GM12878 (cell line): ENCODE results near the gene MOK. TPM values are rescaled to one million over a fixed set of nuclear protein-coding genes. Genes with fewer than 3 reads are reported as not detected.

ENCODE experiments used
- ATF2 ChIP-seq: IDR thresholded peaks from 2 replicates; pipeline ENCODE4 v1.6.1; 2012; ENCODE audit warnings: low read length, inconsistent platforms
- JUNB ChIP-seq: IDR thresholded peaks from 2 replicates; pipeline ENCODE4 v1.6.1; 2016; ENCODE audit warnings: antibody characterized with exemption, mild to moderate bottlenecking
- MEF2A ChIP-seq: IDR thresholded peaks from 2 replicates; pipeline ENCODE4 v1.6.1; 2011; ENCODE audit warnings: low read depth, mild to moderate bottlenecking, low read length, moderate library complexity; ENCODE audit not compliant: insufficient read depth
- POLR2AphosphoS2 ChIP-seq: IDR thresholded peaks from 2 replicates; pipeline ENCODE4 v1.6.1; 2011; ENCODE audit warnings: low read depth, mild to moderate bottlenecking, low read length, improper control_type of control experiment, moderate library complexity
- SIX5 ChIP-seq: IDR thresholded peaks from 2 replicates; pipeline ENCODE4 v1.6.1; 2011; ENCODE audit warnings: mild to moderate bottlenecking, low read depth, low read length, moderate library complexity; ENCODE audit not compliant: severe bottlenecking
- SP1 ChIP-seq: IDR thresholded peaks from one replicate; pipeline ENCODE4 v1.6.1; 2011; ENCODE audit warnings: low read depth, low read length
- ZNF592 ChIP-seq: fragments of 450-650 bp; IDR thresholded peaks from 2 replicates; pipeline ENCODE4 v1.6.1; 2017; ENCODE audit warnings: mild to moderate bottlenecking, moderate library complexity
- polyA plus RNA-seq, 11 experiments: library from polyadenylated mRNA; depleted of rRNA in 4 of 11; unstranded in 6 of 11; stranded (reverse) in 5 of 11; fragments of >200 nt; fragmentation: Nextera tagmentation in 4 of 11; fragmentation: Illumina TruSeq in 1 of 11; extraction: Ambion mirVana in 4 of 11; extraction: Trizol in 1 of 11; gene quantifications; 1 replicate in 1 of 11; 2 replicates in 10 of 11; pipeline versions ENCODE4 v1.2.1 to v1.2.3, GENCODE V29; 2011 to 2016; ENCODE audit warnings: inconsistent platforms in 2 of 11, missing spikeins in 2 of 11, low read depth in 1 of 11
- total RNA-seq, 4 experiments: library from RNA; depleted of rRNA in 3 of 4; stranded (reverse); fragments of >200 nt in 3 of 4; fragmentation: Illumina TruSeq in 1 of 4; extraction: Trizol in 1 of 4; gene quantifications; 2 replicates each; pipeline versions ENCODE4 v1.2.1 to v1.2.3, GENCODE V29; 2013 to 2021
- TF ChIP-seq, protein P1 (sequence below): IDR thresholded peaks from 2 replicates; pipeline ENCODE4 v1.6.1; 2012; ENCODE audit warnings: low read depth, low read length, improper control_type of control experiment

MOK gene
- total and polyA plus RNA-seq, 10 of the 15 experiments (the other 5 are each of a cell fraction or from before 2014, with no cell fraction given) = 0.10 to 3.0 (median 1.4) TPM

GRCh38 chr14:102272392-102272791 lies 32.6 kb downstream of the MOK start (continued):
- TF ChIP-seq, protein P1, sequence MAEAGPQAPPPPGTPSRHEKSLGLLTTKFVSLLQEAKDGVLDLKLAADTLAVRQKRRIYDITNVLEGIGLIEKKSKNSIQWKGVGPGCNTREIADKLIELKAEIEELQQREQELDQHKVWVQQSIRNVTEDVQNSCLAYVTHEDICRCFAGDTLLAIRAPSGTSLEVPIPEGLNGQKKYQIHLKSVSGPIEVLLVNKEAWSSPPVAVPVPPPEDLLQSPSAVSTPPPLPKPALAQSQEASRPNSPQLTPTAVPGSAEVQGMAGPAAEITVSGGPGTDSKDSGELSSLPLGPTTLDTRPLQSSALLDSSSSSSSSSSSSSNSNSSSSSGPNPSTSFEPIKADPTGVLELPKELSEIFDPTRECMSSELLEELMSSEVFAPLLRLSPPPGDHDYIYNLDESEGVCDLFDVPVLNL = no peak
- TF ChIP-seq SIX5 = no peak
- no peak for TF ChIP-seq SP1
- TF ChIP-seq JUNB = peak; percentile 54
- TF ChIP-seq ZNF592 = no peak
- TF ChIP-seq POLR2AphosphoS2 = no peak
- 0 out of 2 replicates have a peak, but pooled peaks have one; percentile 29 for TF ChIP-seq MEF2A
- 0 out of 2 replicates have a peak, but pooled peaks have one; percentile 23 for TF ChIP-seq ATF2
